IMR-90 (cell line): ENCODE measurements around the gene AAK1.

Experiments
- BHLHE40 ChIP-seq: fragments of 150-350 bp; IDR thresholded peaks from 2 replicates; pipeline ENCODE4 v1.6.1; 2016; ENCODE audit warnings: mild to moderate bottlenecking, low read depth, low read length
- CEBPB ChIP-seq: IDR thresholded peaks from 2 replicates; pipeline ENCODE4 v1.6.1; 2012; ENCODE audit warnings: low read depth, low read length, improper control_type of control experiment
- CHD1 ChIP-seq: IDR thresholded peaks from 2 replicates; pipeline ENCODE4 v1.6.1; 2012; ENCODE audit warnings: low read depth, low read length, improper control_type of control experiment
- FOS ChIP-seq: fragments of 150-350 bp; IDR thresholded peaks from 2 replicates; pipeline ENCODE4 v1.6.1; 2016; ENCODE audit warnings: low read depth, low read length
- MAFK ChIP-seq: IDR thresholded peaks from 2 replicates; pipeline ENCODE4 v1.6.1; 2012; ENCODE audit warnings: low read depth, low read length, improper control_type of control experiment
- MXI1 ChIP-seq: IDR thresholded peaks from 2 replicates; pipeline ENCODE4 v1.6.1; 2012; ENCODE audit warnings: low read depth, mild to moderate bottlenecking, low read length, moderate library complexity, borderline replicate concordance
- POLR2A ChIP-seq: IDR thresholded peaks from 2 replicates; pipeline ENCODE4 v1.6.1; 2012; ENCODE audit warnings: mild to moderate bottlenecking, low read depth, low read length
- RAD21 ChIP-seq: IDR thresholded peaks from 2 replicates; pipeline ENCODE4 v1.6.1; 2012; ENCODE audit warnings: low read length, improper control_type of control experiment
- RFX5 ChIP-seq: IDR thresholded peaks from 2 replicates; pipeline ENCODE4 v1.8.0; 2012; ENCODE audit warnings: low read depth, mild to moderate bottlenecking, low read length, moderate library complexity
- SMC3 ChIP-seq: fragments of 150-350 bp; IDR thresholded peaks from 2 replicates; pipeline ENCODE4 v1.6.1; 2016; ENCODE audit warnings: low read depth, mild to moderate bottlenecking, antibody characterized with exemption, low read length, moderate library complexity
- TF ChIP-seq, protein P1 (sequence below): conservative IDR thresholded peaks from 2 replicates; pipeline ENCODE4 v1.5.1; 2012; ENCODE audit warnings: mild to moderate bottlenecking, low read depth, low read length, improper control_type of control experiment
- TF ChIP-seq, protein P2 (sequence below): fragments of 150-350 bp; IDR thresholded peaks from 2 replicates; pipeline ENCODE4 v1.6.1; 2017; ENCODE audit warnings: mild to moderate bottlenecking, antibody characterized with exemption, low read length, low read depth

DNA sequence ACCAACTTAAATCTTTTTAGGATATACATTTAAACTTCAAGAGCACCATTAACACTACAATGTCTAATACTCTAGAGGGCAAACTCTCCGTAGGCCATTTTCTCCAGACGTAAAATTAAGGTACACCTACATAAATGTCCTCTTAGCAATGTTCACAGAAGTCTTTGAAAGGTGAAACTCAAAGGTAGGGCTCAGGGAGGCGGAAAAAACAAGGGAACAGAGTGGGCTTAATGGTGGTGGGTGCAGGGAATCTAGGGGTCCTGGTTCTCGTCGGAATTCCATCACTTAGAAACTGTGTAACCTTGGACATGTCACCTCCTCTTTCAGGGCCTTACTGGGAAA, 207.0 kb downstream of the AAK1 start:
- TF ChIP-seq, protein P1, sequence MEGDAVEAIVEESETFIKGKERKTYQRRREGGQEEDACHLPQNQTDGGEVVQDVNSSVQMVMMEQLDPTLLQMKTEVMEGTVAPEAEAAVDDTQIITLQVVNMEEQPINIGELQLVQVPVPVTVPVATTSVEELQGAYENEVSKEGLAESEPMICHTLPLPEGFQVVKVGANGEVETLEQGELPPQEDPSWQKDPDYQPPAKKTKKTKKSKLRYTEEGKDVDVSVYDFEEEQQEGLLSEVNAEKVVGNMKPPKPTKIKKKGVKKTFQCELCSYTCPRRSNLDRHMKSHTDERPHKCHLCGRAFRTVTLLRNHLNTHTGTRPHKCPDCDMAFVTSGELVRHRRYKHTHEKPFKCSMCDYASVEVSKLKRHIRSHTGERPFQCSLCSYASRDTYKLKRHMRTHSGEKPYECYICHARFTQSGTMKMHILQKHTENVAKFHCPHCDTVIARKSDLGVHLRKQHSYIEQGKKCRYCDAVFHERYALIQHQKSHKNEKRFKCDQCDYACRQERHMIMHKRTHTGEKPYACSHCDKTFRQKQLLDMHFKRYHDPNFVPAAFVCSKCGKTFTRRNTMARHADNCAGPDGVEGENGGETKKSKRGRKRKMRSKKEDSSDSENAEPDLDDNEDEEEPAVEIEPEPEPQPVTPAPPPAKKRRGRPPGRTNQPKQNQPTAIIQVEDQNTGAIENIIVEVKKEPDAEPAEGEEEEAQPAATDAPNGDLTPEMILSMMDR: no peak
- TF ChIP-seq POLR2A (no peak), SMC3 (no peak), CEBPB (no peak), RAD21 (no peak), BHLHE40 (no peak), RFX5 (no peak), CHD1 (no peak), MXI1 (no peak), MAFK (no peak), FOS (no peak)
- TF ChIP-seq, protein P2, sequence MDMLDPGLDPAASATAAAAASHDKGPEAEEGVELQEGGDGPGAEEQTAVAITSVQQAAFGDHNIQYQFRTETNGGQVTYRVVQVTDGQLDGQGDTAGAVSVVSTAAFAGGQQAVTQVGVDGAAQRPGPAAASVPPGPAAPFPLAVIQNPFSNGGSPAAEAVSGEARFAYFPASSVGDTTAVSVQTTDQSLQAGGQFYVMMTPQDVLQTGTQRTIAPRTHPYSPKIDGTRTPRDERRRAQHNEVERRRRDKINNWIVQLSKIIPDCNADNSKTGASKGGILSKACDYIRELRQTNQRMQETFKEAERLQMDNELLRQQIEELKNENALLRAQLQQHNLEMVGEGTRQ: no peak
